ENCODE data around the gene HOXB4. TPM values are rescaled to one million over a fixed set of nuclear protein-coding genes. Genes with fewer than 3 reads are reported as not detected.
A peak's percentile ranks its signal among the peaks of the same experiment; 100 is the strongest.

HOXB4 gene
- total RNA-seq, 4 donors from 2014 or later = 0.42 to 2.9 (median 1.4) TPM

- WGBS, 2 donors = 89 to 97% methylated on average over 1 of the region's 1 CpG
- no peak overlapping the region for H3K4me3 ChIP-seq (ENCODE audit: low read depth, poor library complexity, severe bottlenecking)
- no peak for TF ChIP-seq POLR2A (IDR thresholded peaks at IDR 0.05)
- TF ChIP-seq, protein P1, sequence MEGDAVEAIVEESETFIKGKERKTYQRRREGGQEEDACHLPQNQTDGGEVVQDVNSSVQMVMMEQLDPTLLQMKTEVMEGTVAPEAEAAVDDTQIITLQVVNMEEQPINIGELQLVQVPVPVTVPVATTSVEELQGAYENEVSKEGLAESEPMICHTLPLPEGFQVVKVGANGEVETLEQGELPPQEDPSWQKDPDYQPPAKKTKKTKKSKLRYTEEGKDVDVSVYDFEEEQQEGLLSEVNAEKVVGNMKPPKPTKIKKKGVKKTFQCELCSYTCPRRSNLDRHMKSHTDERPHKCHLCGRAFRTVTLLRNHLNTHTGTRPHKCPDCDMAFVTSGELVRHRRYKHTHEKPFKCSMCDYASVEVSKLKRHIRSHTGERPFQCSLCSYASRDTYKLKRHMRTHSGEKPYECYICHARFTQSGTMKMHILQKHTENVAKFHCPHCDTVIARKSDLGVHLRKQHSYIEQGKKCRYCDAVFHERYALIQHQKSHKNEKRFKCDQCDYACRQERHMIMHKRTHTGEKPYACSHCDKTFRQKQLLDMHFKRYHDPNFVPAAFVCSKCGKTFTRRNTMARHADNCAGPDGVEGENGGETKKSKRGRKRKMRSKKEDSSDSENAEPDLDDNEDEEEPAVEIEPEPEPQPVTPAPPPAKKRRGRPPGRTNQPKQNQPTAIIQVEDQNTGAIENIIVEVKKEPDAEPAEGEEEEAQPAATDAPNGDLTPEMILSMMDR (IDR thresholded peaks at IDR 0.05) = no peak
- intact Hi-C loops (cut with DNase I; ENCODE audit: low total_unique reads) = no loop called here
- no peak for DNase-seq (ENCODE audit: low spot score in 2 of 2)
These were observed 30.3 kb upstream of the HOXB4 start for GRCh38 chr17:48608494-48608834.

DNA sequence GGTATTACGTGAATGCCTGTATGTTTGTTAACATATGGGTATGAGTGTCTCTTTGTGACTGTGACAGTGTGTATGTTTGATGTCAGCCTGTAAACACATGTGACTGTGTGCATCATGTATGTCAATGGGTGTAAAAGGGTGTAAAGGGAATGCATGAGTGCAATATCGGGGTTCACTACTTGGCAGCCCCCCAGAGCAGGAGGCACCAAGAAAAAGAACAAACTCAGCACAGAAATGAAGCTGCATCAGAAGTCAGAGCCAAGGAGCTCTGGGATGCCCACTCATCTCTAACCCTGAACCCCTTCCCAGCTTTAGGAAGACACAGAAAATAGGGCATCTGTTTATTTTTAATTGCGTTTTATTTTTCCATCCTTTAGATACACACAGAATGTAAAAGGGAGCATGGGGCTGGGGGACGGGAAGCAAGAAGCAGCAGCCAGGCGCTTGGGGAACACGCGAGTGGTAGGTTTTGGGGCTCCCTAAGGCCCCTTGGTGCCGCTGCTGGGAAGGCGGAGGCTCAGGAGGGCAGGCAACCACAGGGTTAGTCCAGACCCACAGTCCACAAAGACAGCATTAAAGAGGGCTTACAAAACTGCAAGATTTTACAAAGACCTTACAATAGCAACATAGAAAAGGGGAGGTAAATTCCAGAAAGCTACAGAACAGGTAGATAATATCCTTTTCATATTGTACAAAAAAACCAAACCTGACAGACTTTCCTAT is 28.9 kb upstream of the HOXB4 start:
- TF ChIP-seq, protein P1 (IDR thresholded peaks at IDR 0.05) = no peak
- no peak for TF ChIP-seq POLR2A (IDR thresholded peaks at IDR 0.05)
- 86 to 89% methylated on average over 9 of the region's 9 CpGs for WGBS, 2 donors
- DNase-seq (ENCODE audit: low spot score in 2 of 2) = no peak
- no peak overlapping the region for H3K4me3 ChIP-seq (ENCODE audit: low read depth, poor library complexity, severe bottlenecking)
- intact Hi-C loops (cut with DNase I; ENCODE audit: low total_unique reads) = no loop called here

DNA sequence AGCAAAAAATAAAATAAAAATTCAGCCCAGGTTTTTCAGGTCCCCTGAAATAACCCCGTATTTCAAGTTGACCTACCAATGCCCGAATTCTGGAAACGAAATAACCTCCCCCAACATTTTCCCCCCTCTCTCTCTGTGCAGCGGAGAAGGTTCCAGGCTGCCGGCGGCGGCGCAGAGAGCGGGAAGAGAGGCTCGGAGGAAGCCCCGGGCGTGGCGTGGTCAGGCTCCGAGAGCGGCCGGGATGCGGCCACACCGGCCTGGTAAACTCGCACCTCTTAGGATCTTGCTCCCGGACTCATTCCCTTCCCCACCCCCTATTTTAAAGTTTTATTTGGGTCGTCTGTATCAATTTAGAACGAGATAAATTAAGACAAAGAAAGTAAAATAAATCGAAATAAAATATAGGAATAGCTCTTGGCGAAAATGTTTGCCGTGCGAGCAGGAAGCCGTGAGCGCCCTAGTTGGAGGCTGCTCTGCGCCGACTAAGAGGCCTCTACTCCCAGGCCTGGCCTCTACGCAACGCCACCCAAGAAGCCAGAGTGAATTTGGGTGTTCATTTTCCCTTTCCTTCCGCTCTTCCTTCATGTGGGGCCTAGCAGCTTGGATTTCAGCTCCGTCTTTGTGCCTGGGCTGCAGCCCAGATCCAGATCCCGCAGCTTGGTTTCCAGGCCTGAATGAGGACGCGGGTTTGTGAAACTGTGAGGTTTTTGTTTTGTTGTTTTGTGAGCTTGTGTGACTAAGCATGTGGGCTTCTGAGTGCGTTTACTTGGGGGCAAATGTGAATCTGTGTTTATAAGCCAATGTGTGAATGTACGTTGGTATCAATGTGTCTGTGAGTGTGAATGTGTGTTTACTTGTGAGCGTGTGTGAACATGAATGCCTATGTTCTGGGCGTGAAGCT is 28.1 kb upstream of the HOXB4 start:
- DNase-seq (ENCODE audit: low spot score in 2 of 2) = no peak
- H3K4me3 ChIP-seq (ENCODE audit: low read depth, poor library complexity, severe bottlenecking) = no peak overlapping the region
- no peak for TF ChIP-seq POLR2A (IDR thresholded peaks at IDR 0.05)
- TF ChIP-seq, protein P1 (IDR thresholded peaks at IDR 0.05) = no peak
- 79 to 80% methylated on average over 41 of the region's 41 CpGs for WGBS, 2 donors
- intact Hi-C loops (cut with DNase I; ENCODE audit: low total_unique reads) = no loop called here

DNA sequence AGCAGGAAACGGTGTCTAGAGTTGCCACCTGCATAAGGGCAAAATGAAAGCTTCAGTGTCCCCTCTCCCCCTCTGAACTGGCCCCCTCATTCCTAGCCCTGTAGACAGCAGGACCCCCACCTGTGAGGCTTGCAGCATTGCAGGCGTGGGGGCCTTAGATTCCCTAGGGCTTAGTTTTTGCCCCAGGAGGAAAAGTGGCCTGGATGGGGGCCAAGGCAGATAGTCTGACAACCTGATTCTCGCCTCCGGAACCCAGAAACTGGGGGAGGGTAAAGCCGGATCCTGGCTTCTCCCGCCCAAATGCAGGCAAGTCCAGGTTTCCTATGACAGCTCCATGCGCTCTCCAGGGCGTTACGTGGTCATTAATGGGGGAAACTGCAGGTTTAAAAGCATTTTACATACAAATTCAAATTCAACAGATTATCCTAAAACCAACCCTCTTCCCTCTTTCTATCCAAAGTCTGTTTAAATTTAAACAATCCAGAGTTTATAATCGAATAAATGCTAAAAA is 27.3 kb upstream of the HOXB4 start:
- 57 to 61% methylated on average over 10 of the region's 10 CpGs for WGBS, 2 donors
- intact Hi-C loops (cut with DNase I; ENCODE audit: low total_unique reads) = no loop called here
- DNase-seq (ENCODE audit: low spot score in 2 of 2) = no peak
- no peak for TF ChIP-seq POLR2A (IDR thresholded peaks at IDR 0.05)
- TF ChIP-seq, protein P1 (IDR thresholded peaks at IDR 0.05) = no peak
- H3K4me3 ChIP-seq (ENCODE audit: low read depth, poor library complexity, severe bottlenecking) = no peak overlapping the region

DNA sequence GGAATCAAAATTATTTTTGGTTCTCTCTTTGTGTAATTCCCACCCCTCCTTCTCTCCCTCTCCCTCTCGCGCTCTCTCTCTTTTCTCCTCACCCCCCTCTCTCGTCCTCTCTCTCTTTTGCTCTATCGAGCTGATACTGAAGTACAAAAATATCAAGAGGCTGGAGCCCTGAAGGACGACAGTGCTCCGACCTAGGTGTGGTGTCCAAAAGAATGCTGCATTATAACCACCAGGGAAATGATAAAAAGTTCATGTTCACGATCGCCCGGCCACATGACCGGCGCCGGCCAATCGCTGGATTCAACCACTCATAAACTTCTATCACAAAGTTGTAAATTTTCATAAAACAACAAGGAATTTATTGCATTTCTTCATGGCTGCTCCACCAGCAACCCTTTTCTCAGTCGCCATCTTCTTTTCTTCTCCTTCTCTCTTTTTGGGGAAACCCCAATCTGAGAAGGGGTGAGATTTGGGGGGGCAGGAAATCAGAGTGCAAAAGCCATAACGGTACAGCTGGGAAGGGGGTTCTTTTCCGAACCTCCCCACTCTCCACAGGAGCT is 26.7 kb upstream of the HOXB4 start, which contains the start of gene HOXB6:
TSS of gene HOXB6 (minus strand) at position 217 of the 560 bp plus-strand sequence. CDS start 6,836 bp downstream, outside the sequence.
- H3K4me3 ChIP-seq (ENCODE audit: low read depth, poor library complexity, severe bottlenecking) = peak within 1 kb of the TSS; percentile 35
- TF ChIP-seq, protein P1 (IDR thresholded peaks at IDR 0.05) = no peak
- TF ChIP-seq POLR2A (IDR thresholded peaks at IDR 0.05) = no peak
- DNase-seq (ENCODE audit: low spot score in 2 of 2) = no peak
- 14 to 19% methylated on average over 16 of the region's 16 CpGs for WGBS, 2 donors
- intact Hi-C loops (cut with DNase I; ENCODE audit: low total_unique reads) = no loop called here

Measured in lower leg skin (tissue), 4 donors.